ENCODE results near the gene SEMA7A.
A peak's percentile ranks its signal among the peaks of the same experiment; 100 is the strongest.

SEMA7A gene

DNA sequence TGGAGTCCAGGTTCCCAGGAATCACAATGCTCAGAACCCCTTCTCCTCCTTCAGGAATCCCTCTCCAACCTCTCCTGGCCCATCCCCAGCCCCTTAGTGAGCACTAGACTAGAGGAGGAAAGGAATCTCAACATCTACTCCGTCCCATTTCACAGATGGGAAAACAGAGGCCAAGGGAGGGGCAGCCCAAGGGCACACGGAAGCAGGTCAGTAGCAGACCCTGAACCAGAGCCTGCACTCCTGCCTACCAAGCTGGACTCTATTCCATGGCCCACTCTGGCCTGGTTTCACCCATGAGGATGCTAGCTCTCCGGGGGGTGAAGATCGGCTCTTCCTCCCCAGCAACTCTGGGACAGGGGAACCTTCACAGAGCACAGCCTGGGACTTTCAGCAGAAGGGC lies 14.3 kb downstream of the SEMA7A start:
- no peak for DNase-seq (ENCODE audit: extremely low spot score, insufficient read length, low read depth)
- FAIRE-seq, result no peak

DNA sequence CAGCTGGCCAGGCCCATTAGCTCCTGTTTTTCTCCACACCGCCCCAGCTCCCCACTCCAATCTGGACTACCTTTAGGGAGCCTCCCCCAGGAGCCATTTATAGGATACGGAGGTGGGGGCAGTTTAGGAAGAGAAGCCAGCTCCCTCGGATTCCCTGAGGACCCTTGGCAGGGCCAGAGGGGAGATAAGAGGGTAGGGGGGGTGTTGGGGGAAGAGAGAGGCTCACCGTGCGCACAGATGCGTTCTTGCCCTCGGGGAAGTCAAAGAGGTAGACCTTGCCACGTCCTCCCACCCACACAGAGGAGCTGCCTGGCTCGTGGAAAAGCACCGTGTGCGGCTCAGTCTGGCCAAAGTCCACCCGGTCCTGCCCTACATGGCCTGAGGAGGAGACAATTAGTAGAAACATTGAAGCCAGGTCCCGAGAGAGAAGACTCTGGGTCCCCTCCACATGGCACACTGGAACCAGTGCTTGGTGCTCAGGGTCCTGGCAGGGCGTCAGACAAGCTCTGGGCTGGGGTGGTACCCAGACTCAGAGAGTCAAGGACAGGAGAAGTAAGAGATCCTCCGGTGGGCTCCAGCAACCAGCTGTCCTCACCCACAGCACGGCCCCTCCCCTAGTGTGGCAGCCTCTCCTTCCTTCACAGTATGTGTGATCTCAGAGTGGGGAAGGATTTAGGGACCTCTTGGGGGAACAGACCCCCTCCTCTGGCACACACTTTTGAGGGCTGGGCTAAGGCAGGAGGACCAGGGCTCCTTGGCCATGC lies 15.0 kb downstream of the SEMA7A start:
- FAIRE-seq (no peak), DNase-seq (ENCODE audit: extremely low spot score, insufficient read length, low read depth) (no peak)

DNA sequence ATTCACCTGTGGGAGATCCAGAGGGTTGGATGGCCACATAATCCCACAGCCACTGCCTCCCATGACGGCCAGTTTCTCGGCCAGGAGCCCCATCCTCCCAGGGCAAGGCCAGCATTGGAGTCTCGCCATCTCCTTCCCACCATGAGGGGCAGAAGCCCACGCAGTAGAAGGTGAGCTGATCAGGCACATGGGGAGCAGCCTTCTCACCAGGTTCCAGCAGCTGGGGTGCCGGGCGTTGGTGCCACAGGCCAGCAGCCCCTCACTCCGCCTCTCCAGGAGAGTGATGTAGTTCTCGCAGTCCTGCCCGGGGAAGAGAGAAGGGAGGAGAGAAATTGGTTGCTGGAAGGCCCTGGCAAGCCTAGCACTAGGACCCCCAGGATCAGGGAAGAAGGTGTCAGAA lies 16.1 kb downstream of the SEMA7A start:
- DNase-seq (ENCODE audit: extremely low spot score, insufficient read length, low read depth), result no peak
- no peak for FAIRE-seq

DNA sequence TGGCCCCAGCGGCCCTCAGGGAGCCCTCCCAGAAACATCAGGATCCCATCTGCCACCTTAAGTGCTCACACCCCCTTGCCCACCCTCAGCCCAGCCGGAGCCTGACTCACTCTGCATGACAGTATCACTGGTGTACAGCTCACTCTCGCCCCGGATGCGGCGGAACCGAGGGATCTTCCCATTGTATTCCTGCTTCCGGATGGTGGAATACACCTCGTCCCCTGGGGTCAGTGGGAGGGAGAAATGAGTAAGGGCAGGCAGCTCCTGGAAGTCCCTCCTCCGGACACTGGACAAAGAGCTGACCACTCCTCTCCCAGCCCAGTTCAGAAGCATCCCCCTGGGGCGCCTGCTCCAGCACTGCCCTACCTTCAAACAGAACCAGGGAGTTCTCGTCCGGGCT lies 16.5 kb downstream of the SEMA7A start:
- FAIRE-seq (no peak), DNase-seq (ENCODE audit: extremely low spot score, insufficient read length, low read depth) (no peak)

DNA sequence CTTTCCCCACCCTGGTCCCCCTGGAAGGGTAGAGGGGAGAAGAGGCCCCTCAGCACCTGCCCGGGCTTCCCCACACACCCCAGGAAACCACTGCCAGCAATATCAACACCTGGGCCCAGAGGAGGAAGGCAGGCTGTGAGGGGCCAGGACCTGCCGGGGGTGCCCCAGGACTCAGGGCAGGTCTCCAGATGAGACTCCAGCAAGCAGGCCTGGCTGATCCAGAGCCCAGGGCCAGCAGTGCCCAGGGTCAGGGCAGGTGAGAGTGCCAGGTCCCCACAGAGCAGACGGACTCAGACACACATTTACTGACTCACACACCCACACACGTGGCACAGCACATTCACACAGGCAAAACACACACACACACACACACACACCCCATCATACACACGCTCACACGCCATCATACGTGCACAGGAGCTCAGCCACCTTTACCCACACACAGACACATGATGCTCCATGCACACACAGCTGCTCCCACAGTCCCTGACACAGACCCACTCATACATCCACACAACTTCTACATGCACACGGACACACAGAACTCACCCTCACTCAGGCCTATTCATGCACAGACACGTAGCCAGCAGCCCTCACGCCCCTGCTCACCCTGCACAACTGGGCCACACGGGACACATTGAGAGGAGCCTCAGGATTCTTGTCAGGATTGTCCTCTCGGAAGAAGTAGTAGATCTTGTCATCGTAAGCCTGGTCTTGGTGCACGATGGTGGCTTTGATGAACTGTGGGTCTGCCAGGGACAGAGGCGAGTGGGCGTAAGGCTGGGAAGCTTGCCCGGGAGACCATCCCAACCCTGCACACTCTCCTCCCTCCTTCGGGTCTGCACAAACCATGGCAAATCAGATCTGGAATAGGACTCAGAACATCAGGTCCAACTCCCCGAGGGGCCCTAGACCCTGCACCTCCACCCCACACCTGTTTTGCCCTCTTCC lies 17.5 kb downstream of the SEMA7A start:
- DNase-seq (ENCODE audit: extremely low spot score, insufficient read length, low read depth), result no peak
- no peak for FAIRE-seq

DNA sequence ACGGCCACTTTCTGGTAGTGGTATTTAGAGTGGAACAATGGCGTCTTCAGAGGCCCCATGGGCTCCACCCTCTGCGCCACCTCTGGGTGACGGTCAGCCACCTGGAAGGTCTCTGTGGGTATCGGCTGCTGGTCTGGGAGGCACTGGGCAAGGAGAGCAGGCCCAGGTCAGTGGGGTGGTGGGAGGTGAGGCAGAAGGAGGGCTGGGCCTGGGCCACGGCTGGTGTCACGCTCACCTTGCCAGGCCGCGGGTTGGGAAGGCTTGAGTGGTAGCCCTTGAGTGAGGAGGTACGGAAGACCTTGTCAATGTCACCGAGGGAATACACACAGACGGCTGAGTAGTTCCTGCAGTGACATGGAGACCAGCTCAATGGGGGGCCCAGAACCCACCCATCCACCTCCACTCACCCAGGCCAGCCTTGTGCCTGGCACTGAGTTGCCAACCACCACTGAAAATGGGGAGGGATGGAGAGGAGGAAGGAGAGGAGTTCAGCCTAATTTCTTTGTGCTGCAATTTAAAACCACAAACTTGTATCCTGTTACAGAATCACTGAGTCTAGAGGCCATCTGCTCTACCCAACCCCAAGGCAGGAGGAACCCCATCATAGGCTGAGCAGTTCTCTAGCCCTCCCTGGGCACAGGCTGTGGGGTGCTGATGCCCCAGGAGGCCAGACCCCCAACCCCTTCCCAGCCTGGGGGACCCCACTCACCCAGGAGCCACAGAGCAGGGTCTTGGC lies 19.0 kb downstream of the SEMA7A start:
- FAIRE-seq (no peak), DNase-seq (ENCODE audit: extremely low spot score, insufficient read length, low read depth) (no peak)

DNA sequence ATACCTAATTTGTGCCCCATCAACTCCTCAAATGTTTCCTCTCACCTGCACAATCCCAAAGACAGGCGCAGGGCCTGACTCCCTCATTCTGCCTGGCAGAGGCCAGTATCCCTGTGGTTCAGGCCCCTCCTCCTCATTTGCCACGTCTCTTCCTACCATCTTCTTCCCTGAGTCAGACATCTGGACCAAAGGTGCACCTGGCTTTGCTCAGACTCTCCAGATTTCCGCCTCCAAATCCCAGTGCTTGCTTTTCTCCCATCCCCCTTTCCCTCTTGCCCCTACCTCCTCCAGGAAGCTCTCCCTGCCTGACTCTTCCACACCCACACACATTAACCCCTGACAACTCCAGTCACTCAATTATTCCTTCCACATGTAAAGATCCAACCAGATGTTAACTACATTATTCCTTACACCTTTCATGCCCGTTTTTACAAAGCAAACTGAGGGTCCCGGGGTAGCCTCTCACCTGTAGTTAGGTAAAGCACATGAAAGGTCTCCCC lies 19.6 kb downstream of the SEMA7A start:
- DNase-seq (ENCODE audit: extremely low spot score, insufficient read length, low read depth) (no peak), FAIRE-seq (no peak)

DNA sequence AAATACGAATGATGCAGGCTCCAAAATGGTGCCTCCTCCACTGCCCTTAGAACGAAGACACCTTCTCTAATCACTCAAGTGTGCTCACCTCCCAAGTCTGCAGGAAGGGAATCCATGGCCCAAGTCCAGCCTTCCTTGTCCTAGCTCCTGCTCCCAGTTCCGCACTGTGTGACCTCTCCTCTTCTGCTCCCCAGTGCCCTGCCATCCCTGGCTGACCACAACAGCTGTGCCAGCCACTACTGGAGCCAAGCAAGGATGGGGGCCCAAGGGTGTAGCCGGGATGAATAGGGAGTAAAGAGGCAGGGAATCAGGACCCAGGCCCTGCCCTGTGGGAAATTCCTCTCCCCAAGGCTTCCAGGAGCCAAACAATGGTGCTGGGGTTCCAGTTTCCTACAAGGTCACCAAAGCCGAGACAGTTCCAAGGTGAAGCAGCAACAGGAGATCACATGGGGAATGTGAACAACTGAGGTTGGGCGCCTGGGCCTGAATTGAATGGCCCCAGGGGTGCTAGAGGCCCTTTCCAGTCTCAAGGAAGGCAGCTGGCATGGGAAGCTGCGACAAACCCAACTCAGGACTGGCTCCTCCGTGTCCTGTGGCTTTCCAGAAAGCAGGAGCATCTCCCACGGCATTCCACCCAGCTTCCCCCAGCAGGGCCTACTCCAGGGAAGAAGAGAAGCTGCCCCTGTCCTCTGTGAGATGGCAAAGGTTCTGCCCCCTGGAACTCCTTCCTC lies 20.2 kb downstream of the SEMA7A start:
- no peak for FAIRE-seq
- no peak for DNase-seq (ENCODE audit: extremely low spot score, insufficient read length, low read depth)

DNA sequence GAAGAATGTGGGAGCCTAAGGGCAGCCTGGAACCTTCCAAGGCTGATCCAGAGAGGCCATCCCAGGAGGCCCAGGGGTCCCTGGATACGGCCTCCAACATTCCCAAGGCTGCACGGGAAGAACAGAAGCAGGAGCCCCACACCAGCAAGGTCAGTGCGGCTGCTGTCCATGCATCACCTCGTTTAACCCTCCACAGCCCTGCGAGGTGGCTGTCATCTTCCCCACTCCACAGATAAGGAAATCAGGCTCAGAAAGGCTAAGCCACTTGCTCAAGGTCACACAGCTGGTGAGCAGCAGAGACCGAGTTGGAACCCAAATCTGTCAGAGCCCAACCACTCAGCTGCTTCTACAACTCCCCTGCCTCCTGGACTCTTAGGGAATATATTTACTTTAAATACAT lies 21.6 kb downstream of the SEMA7A start:
- DNase-seq (ENCODE audit: extremely low spot score, insufficient read length, low read depth) (no peak), FAIRE-seq (no peak)

DNA sequence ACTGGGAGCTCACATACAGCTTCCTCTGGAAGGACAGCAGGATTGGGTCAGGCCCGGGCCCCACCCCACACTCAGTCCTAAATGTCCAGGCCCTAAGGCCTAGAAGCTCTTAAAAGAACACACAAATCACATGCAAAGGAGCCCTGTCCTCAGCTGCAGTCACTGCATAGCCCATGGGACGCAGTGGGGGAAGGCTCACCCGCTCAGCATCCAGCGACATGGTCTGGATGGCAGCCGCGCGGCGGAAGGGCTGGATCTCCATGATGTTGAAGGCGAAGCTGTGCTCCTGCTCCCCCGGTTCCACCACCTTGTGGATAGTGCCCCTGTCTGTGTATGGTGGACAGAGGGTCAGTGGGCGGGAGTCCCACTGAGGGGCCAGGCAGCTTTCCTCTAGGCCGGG lies 22.1 kb downstream of the SEMA7A start:
- DNase-seq (ENCODE audit: extremely low spot score, insufficient read length, low read depth) (no peak), FAIRE-seq (no peak)

DNA sequence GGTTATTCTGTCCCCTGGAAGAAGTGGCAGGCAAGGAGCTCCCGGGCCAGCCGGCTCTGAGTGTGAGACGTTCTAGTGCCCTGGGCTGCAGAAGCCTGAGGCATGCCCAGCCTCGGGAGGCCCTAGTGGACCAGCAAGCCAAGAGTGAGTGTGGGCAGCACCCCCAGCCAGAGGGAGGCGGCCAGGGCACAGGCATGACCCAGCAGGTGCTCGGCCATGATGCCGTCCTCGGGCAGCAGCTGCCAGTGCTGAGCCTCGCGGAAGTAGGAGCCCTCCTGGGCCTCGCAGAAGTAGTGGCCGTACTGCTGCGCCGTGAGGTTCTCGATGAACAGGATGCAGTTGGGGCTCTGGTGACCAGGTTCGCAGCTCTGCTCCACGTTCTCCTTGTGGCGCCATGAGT lies 23.3 kb downstream of the SEMA7A start:
- FAIRE-seq (no peak), DNase-seq (ENCODE audit: extremely low spot score, insufficient read length, low read depth) (no peak)

DNA sequence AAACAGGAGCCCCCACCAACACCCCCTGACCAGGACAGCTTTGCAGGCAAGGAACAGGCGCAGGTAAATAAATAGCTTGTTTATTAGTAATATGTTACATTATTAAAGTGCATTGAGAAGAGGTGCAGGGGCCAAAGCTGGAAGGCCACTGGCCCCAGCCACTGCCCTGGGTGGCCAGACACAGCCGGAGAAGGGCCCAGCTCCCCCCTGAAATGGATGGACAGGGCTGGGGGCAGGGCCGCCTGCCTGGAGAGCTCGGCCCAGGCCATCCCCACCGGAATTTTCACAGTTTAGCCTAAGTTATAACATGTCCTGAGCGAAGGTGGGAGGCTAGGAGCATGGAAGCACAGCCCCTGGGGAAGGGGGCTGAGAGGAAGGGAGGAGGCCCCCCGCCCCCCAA lies 24.5 kb downstream of the SEMA7A start:
- FAIRE-seq (no peak), DNase-seq (ENCODE audit: extremely low spot score, insufficient read length, low read depth) (no peak)

DNA sequence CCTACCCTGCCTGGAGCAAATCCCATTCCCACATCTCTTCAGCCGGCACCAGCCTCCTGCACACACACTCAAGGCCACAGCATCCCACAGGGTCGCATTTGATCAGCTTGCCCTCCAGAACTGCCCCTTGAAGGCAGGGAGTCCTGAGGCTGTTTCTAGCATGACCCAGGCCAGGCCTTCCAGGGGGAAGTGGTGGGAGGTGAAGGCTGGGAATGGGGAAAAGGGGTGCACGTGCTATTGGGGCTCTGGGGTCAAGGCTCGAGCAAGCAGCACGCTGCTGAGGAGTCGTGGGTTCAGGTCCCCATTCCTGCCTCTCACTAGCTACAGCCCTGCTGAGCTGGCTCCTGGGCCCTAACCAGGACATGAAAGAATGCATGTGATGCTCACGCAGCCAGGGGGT lies 24.9 kb downstream of the SEMA7A start:
- FAIRE-seq (no peak), DNase-seq (ENCODE audit: extremely low spot score, insufficient read length, low read depth) (no peak)

DNA sequence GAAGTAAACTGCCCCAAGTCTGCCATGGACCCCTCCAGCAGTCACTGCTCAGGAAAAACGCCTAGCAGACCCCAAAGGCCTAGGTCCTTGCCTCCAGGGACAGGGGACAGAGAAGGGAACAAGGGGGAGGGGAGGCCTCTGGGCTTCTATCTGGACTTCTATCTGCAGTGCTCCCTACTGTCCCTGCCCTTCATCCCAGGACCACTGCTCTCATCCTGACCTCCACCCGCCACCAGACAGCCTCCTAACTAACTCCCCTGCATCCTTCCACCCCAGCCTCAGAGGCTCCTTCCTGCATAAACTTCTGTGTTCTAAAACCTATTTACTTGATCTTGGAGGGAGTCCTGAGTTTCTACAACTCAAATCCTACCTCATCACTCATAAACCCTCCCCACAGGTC lies 25.4 kb downstream of the SEMA7A start:
- FAIRE-seq (peak; percentile 33), DNase-seq (ENCODE audit: extremely low spot score, insufficient read length, low read depth) (no peak)

DNA sequence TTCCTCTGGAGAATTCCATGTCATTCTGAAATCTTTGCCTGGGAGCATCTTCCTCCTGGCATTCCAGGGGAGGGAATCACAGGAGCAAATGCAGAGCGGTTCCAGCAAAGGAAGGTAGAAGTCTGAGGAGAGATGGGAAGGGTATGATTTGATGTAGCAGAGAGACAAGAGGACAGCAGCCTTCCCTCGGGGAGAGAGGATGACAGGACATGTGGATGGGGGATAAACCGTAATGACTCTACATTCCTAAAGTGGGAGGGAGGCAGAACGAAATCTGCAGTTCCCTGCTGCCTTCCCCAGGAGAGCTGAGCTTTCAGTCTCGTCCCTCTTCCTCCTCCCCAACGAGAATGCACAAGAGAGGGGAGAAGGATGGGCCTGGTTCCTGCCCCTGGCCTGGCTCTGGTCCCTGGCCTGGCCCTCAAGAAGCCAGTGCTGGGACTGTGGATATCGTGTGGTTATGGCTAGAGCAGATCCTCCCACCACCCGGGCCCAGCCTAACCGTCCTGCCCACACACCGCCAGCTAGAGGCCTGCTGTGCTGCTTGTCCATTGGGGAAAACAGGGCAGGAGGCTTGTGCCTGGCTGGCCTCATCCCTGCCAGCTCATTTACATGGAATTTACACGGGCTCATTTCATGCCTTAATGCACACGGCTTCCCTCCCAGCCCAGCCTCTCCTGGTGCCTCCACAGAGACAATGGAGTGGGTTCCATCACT lies 26.6 kb downstream of the SEMA7A start:
- DNase-seq (ENCODE audit: extremely low spot score, insufficient read length, low read depth) (no peak), FAIRE-seq (peak; percentile 46)

DNA sequence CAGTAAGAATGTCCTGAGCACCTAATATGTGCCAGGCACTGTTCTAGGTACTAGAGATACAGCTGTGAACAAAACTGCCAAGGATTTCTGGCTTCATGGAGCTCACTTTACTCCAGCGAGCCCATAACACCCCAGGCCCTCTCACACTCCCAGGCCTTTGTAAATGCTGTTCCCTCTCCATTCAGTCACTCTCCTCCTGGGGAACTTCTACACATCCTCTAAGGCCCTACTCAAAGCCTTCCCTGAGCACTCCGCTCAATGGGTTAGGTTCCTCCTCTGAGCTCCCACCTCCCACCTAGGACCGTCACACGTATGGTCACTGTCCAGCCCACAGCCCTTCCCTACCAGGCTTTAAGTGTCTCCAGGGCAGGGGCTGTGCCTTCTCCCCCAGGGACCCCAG lies 27.2 kb downstream of the SEMA7A start:
- FAIRE-seq (peak; percentile 41), DNase-seq (ENCODE audit: extremely low spot score, insufficient read length, low read depth) (no peak)

DNA sequence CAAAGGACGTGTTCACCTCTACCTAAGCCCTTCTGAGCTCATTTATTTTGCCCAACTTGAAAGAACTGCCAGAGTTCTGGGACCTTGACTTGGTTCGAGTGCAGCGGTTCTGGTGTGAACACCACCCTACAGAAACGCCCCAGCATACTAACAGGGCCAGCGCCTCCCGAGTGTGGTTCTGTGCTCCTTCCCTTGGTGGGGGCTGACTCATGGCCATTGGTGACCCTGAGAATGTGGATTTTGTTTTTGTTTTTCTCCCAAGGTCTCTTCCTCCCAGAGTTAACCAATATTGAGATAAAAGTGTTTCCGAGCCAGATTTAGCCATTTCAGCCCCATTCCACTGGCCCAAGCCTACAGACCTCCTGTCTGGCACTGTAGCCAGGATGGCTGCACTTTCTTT lies 27.9 kb downstream of the SEMA7A start:
- FAIRE-seq, result no peak

DNA sequence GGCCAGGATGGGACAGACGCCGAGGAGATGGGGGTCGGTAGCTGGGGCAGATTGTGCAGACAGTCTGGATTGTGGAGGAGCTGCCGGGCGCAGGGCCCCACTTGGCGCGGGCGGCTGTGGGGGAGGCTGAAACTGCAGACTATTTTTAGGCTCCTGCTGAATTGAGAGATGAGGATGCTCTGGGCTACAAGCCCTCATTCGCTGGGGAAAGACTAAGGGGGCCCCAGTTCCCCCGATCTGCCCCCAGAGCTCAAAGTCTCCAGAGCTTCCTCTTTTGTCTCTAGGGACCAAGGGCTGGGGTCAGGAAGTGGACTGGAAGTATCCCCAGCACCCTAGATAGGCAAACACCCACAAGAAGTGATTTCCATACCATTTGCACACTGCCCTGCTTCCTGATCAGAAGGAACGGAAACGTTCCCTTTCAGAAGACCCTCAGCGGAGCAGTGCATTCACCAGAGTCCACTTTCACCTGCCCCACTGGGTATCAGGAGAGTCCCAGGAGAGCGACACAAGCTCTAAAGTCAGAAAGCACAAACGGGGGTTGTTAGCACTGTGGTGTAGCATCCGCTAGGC lies 29.7 kb downstream of the SEMA7A start:
- DNase-seq (ENCODE audit: extremely low spot score, insufficient read length, low read depth) (peak; percentile 56), FAIRE-seq (peak; percentile 96)

More for the DNA sequence above, 27.9 kb downstream of the SEMA7A start:
- no peak for DNase-seq (ENCODE audit: extremely low spot score, insufficient read length, low read depth)

DNA sequence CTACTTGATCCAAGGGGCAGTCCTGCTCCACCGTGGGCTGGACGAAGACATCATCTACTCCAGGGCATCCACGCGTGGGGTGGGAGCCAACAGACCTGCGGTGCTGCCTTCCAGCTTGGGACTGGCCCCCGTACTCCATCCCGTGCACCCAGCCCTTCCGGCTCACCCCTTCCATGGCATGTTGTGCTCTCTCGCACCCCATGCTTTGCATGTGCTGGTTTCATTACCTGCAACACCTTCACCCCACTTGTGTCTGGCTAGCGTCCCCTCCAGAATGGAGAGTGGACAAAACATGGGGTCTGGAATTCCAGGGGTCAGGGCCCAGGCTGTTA lies 30.2 kb downstream of the SEMA7A start:
- DNase-seq (ENCODE audit: extremely low spot score, insufficient read length, low read depth) (no peak), FAIRE-seq (no peak)

All from GM18507 (cell line).